ENCODE results near the gene RTL5.
A peak's percentile ranks its signal among the peaks of the same experiment; 100 is the strongest.
"Not testable (repeated sequence)": the region's sequence is repeated elsewhere in the genome, so short reads cannot be mapped to it uniquely, and the experiment has no call there.

Gene RTL5

DNA sequence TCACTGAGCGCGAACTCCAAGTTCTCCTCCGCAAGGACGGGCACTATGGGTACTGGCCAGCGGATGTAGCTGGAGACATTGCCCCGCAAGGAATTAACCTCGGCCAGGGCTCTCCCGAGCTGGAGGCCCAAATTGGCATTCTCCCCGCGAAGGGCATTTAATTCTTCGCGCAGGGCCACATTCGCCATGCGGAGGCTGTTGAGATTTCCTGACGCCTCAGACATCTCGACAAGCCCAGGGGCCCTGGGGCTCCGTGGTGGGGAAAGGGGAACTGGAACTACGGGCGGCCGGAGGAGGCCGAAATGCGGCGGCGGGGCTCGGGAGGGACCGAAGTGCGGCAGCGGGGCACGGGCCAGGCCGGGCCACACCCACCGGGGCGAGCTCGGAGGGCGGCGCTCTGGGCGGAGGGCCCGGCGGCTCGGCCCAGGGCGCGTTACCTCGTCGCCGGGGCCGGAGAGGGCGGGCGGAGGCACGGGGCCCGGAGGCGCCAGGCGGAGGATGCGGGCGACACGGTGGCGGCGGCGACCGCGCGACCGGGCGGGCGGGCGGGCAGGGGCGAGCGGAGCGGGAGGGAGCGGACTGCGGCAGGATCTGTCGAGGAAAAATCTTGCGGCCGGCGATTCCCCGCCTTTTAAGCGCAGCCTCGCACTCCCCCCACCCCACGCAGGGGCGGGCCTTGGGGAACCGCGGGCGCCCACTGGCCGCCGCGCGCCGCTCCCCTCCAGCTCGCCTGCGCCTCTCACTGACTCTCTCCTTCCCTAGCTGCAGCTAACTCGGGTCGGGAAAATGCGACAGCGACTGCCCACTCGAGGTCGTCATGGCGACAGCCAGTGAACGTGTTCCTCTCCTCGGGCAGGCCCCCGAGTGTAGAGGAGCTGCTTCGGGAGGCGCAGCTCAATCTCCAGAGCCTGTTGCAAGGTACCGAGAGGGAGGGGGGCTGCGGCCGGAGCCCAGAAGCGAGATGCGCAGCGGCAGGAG lies at the start of gene RTL5:
Gene RTL5 (minus strand): TSS at position 599 of the 978 bp plus-strand sequence.
- DNase-seq (ENCODE audit: low read depth) = peak; percentile 92

DNA sequence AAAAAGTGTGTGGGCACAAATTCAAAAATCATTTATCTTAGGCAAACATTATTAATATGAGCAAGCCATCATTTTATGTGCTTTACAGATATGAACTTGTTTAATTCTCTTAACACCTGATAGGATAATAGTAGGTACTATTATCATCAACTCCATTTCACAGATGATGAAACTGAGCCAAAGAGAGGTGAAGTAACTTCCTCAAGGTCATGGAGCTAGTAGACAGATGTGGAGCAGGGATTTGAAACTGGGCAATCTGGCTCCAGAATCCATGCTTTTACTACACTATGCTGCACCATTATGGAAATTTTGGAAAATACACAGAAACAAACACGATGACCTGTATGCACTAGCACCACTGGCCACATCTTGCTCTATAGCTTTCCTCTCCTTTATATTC lies 48.8 kb upstream of the RTL5 start:
- no peak for DNase-seq (ENCODE audit: low read depth)

DNA sequence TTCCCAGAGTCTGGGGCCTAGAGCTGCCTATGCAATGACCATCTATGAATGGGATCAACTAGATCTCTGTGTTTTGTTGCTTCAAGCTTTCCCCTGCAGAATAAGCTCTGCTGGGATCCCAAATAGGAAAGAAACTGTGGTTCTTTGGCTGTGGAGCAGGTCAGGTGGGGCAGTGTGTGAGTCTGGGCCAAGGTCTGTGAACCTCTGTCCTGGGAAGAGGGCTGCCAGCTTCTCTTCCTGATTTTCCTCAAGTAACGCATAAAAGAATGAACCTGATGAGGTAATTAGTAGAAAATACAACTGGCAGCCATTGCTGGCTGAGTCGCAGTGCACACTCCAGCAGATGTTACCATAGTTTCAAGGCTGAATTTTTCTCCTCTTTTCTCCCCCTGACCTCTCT lies 45.3 kb upstream of the RTL5 start:
- DNase-seq (ENCODE audit: low read depth) = no peak

DNA sequence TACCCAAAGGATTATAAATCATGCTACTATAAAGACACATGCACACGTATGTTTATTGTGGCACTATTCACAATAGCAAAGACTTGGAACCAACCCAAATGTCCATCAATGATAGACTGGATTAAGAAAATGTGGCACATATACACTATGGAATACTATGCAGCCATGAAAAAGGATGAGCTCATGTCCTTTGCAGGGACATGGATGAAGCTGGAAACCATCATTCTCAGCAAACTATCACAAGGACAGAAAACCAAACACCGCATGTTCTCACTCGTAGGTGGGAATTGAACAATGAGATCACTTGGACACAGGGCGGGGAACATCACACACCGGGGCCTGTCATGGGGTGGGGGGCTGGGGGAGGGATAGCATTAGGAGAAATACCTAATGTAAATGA lies 44.6 kb upstream of the RTL5 start:
- DNase-seq (ENCODE audit: low read depth) = not testable (repeated sequence)

DNA sequence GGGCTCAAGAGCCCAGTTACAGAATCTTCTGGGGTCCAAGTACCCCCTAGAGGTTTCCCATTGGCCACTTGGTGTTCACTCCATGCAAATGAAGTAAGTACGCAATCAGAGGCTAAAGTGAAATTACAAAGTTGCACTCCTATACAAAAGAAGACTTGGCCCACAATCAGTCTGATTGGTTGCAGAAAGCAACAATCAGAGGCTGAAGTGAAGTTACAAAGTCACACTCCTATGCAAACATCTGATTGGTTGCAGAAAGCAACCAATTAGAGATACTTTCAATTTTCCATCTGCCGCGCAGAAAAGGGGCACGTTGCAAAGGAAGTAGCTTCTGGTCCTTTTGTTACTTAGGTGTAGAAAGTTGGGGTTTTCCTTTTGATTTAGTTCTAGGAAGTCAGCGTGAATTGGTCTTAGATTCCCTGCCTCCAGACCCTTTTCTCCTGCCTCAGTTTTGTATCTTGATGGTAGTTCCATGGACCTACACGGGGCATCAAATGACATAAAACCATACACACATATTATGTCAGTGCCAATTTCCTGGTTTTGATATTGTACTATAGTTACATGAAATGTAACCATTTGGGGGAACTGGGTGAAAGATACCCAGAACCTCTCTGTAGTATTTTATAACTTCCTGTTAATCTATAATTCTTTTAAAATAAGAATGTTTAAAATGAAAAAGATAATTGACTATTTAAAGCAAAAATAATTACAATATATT lies 37.5 kb upstream of the RTL5 start:
- DNase-seq (ENCODE audit: low read depth) = peak; percentile 11

DNA sequence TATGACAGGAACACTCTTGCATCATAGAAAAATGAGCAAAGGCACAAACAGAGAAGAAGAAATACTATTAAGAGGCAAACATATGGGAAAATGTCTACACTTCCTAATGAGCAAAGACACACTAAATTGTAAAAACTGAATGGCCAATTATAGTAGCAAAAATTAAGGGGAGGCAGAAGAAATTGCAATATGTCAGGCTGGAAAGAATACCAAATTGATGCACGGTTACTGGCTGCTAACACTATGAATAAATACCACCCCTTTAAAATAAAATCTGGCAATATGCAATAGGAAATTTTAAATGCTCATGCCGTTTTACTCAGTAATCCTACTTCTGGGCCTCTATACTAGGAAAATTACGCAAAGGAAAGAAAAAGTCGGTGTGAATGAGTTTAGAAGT lies 33.8 kb upstream of the RTL5 start:
- no peak for DNase-seq (ENCODE audit: low read depth)

DNA sequence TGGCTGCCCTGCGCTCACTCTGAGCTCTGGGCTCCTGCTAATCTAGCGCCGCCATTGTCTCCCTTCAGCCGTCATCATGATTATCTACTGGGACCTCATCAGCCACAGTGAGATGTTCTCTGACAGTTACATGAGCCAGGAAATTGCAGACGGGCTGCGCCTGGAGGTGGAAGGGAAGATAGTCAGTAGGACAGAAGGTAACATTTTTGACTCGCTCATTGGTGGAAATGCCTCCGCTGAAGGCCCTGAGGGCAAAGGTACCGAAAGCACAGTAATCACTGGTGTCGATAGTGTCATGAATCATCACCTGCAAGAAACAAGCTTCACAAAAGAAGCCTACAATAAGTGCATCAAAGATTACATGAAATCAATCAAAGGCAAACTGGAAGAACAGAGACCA lies 28.1 kb upstream of the RTL5 start:
- no peak for DNase-seq (ENCODE audit: low read depth)

DNA sequence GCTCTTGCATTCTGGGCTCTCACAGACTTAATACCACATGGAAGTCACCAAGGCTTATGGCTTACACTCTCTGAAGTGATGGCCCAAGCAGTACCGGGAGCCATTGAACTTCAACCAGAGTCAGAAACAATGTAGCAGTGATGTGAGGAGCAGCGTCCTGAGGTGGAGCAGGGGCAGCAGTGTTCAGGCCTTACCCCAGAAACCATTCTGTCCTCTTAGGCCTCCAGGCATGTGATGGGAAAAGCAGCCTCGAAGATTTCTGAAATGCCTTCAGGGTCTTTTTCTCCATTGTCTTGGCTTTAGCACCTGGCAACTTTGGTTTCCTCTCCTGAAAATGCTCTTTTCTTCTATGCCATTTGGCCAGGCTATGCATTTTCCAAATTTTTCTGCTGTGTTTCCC lies 27.1 kb upstream of the RTL5 start:
- no peak for DNase-seq (ENCODE audit: low read depth)

DNA sequence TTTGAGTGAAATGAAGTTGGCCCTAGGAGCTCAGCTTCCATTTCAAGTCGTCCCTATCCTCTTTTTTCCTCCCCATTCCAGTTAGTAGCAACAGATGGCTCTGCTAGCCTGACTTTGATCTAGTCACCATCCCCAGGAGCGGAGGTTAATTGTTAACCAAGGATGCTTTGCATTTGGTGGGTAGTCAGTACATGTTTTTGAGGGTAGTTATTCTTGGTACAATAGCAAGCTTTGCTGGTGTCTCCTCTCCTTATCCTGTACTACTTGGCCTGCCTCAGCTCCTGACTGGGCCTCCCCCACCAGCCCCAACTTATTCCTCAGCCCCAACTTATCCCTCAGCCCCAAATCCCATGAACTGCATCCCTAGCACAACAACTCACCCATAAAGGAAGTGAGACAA lies 14.8 kb upstream of the RTL5 start:
- no peak for DNase-seq (ENCODE audit: low read depth)

DNA sequence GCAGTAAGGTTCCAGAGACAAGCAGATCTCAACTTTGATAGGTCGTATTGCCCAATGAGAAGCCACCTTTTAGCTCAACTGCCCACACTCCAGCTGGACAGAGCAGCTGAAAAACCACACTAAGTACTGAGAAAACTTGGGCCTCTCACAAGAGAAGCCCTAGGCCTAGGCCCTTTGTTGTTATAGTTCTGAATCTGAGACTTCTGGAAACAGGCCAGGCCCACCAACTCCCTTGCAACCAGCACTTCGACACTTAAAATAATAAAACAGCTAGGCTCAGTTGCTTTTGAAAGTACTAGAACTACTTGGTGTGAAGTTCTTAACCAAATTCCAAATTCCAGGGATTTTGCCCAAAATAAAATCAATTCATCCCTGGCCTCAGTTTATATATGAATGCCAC lies 13.5 kb upstream of the RTL5 start:
- DNase-seq (ENCODE audit: low read depth) = no peak

DNA sequence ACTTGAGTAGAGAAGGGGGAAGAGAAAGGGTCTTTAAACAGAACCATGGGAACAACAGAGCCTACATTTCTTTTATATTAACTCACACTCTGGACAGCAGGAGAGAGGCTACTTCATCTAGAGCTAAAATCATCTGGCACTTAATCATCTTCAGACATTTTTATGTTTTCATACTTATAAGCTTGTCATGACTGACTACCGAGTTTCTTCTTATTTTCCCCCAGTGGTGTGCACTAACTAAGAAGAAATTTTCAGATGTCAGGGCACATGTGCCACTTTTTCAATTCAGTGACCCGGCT lies 11.8 kb upstream of the RTL5 start:
- DNase-seq (ENCODE audit: low read depth) = no peak

DNA sequence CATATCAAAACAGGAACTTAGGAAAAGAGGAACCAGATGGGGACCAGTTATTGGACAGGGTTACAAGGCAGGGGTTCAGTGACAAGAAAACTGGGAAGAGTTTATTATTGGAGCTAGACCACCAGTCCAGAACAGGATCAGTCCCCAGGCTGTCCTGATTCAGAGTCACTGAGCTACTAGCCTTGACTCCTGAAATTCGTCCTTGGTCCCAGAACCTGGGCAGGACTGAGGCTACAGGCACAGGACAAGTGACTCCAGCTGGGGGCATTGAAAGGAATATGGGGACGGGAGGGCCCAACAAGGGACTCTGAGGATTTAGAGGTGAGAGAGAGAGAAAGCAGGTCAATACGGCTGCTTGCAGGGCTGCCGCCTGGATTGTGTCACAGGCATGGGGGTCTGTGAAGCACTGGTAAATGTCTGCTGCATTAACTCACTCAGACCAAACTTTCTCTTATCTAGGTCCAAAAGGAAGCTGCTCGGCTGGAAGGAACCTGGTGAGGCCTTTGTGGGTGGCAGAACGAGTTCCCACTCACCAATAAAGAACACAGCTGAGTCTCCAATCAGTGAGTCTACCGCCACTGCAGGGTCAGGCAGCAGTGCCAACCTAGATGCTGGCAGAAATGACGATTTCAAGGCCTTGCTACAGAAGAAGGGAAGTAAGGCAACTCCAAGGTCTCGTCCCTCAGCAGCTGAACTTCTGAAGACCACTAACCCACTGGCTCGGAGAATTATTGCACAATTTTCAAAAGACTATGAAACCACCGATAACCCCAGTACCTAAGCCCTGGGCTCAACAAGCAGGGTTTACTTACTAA lies 11.3 kb upstream of the RTL5 start:
- no peak for DNase-seq (ENCODE audit: low read depth)

DNA sequence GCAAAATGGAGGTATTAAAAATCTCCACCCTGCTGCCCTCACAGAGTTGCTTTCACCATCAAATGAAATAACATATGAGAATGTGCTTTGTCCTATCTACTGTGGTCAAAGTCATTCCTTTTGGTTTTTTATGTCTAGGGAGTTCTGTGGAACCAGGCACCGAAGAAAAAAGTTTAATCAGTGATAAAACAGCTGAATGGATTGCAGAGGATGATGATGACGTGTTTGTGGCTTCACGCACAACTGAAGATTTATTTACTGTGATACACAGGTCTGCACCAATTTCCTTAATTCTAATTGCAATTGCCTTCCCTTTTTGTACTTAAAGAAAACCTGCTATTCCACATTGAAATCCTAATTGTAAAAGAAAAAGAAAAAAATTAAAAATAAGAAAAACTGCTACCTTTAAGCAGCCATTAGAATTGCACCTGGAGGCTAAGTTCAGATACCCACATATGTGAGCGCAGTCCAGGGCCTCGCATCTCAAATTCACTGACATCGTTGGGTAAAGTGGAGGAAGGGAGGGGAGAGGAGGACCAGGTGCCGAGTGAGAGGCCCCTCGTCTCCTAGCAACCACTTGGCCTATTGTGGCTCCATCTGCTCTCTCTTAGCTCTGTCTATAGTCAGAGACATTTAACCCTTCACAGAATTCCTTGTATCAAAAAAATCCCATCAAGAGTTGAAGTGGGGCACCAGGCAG lies 10.5 kb upstream of the RTL5 start:
- DNase-seq (ENCODE audit: low read depth) = no peak

DNA sequence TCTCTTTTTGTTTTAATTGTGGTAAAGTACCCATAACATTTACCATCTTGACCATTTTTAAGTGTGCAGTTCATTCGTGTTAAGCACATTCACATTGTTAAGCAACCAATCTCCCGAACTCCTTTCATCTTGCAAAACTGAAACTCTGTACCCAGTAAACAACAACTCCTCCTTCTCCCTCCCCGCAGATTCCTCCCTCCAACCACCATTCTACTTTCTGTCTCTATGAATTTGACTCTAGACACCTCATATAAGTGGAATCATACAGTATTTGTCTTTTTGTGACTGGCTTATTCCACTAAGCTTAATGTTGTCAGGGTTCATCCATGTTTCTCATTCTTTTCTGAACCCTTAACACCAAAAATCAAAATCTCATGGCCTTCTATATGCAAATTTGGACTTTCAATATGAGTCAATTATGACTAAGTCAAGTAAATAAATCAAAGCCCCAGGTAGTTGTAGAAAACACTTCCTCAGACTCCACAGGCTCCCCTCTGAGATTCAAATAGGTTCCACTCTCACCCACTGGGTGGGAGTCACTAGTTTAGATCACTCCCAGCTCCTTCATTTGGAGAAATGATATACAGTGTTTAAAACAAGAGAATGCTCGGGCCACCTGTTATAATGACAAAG lies 9.8 kb upstream of the RTL5 start:
- DNase-seq (ENCODE audit: low read depth) = no peak

DNA sequence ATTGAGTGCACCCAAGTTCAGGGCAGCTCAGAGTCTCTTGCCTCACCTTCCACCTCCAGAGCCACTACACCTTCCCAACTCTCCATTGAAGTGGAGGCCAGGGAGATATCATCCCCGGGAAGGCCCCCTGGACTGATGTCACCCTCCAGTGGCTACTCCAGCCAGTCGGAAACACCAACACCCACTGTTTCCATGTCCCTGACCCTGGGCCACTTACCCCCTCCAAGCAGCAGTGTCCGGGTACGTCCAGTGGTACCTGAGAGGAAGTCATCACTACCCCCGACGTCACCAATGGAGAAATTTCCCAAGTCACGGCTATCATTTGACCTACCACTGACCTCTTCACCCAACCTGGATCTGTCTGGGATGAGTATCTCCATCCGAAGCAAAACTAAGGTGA lies 7.8 kb upstream of the RTL5 start:
- no peak for DNase-seq (ENCODE audit: low read depth)

DNA sequence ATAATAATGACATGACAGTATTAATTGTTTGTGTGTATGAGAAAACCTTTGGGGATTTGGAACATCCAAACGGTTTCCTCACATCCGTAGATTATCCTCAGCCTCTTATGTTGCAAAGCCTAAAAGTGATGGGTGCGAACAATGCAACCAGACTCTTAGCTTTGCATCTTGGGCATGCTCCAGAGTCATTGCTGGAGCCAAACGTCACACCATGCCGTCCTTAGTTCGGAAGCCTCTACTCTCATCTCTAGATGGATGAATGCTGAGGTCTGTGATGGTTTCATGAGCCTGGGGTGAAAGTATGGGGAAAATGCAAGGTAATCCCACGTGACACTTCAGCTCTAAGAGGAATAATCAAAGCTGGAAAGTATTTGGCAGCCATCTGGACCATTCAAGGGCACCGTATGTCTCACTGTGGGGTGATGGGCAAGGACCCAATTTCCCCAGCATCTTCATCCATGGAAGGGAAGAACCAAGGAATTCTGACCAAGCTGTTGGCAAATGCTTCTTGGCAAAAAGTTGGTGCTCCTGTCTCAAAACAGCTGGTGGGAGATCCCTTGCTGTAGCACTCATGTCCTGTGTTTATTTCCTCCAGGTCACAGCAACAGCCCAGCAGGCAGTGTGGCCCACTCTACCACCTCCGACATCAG lies 6.3 kb upstream of the RTL5 start:
- no peak for DNase-seq (ENCODE audit: low read depth)

DNA sequence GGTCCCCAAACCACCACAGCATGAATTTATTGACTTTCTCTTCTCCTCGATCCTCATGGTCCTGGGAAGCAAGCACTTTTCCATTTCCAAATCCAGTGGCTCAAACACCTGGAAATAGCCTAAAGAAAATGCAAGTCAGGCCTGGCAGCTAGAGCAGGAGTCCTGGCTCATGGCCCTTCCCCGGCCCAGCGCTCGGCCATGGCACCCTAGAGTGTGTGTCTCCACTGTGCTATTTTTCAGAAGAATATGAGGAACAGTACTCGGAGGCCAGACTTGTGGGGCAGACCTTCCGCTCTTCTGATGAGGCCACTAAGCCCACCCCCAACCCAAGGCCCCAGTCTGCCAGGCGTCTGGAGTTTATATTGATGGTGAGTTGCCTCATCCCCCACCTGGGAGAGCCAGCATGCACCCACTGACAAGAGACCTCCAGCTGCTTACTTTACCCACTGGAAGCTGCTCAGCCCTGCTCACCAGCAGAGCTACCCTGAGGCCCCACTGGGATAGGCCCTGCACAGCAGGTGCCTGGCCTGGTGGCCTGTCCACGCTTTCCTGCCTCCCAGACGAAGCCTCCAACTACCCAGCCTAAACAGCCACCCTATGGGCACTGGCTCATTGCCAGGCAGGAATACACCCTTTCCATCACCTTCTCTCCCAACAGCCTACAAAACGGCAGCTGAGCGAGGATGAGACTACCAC lies 2.3 kb upstream of the RTL5 start:
- DNase-seq (ENCODE audit: low read depth) = no peak

DNA sequence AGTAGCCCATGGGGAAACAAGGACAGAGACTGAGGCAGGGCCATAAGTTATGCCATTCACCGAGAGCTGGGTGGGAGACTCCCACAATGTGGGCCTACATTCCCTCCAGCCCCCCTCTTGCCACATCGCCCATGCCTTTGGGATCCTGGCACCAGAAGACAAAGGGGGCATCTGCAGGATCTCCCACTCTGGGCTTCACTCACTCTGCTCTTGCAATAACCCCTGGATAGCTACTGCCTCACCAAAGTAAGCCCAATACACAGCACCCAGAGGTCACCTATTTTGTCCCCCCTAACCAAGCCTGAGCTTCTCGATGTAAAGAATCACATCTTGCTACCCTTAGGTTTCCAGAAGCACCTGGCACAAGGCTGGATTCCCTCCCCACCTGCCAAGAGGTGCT lies 741 bp upstream of the RTL5 start:
- no peak for DNase-seq (ENCODE audit: low read depth)

DNA sequence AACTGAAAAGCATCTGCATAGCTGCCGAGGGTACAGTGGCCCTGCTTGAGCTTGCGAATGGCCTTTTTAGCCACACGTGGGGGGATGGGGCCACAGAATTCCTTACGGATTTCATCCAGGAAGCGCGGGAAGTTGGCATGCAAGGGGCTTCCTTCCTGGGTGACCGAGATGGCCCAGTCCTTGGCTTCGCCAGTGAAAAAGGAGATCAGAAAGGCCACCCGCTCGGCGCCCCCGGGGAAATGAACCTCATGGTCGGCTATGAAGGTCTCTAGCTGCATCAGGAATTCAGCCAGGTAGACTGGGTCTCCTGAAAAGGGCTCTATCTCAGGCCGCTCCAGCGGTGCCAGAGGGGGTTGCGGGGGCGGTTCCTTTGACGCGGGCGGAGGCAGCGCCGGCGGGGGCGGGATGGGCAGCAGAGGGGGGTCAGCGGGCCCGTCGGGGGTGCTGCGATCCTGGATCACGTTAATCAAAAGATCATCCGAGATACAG lies 909 bp downstream of the RTL5 start:
- DNase-seq (ENCODE audit: low read depth) = no peak

DNA sequence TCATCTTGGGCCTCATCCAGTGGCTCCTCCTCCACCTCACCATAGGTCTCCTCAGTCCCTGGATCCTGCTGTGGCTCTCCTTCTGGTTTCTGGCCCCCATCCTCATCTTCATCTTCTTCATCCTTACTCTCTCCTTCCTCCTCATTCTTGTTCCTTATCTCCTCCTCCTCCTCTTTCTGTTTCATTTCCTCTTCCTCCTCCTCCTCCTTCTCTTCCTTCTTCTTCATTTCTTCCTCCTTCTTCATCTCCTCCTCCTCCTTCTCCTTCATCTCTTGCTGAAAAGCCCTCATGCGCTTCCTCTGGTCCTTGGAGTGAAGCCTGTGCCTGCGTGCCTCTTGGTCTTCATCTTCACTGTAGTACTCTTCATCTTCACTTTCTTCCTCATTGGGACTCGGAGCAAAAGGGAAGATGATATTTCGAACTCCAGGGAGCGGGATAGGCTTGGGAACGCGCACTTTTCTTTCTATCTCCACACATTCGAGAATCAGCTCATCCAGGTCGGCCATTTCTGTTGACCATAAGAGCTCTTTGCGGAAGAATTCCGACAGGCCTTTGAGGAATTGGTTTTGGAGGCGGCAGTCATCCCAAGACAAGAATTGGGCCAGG lies 1.5 kb downstream of the RTL5 start:
- no peak for DNase-seq (ENCODE audit: low read depth)
